OCI-LY7 (cell line): ENCODE results near the gene SNAPC2.

Experiments
- CTCF ChIP-seq: fragments of 200-600 bp; sonication (generic); conservative IDR thresholded peaks from 2 replicates; pipeline ENCODE4 v1.5.1; 2014; ENCODE audit warnings: mild to moderate bottlenecking, antibody characterized with exemption, low read length, moderate library complexity, mixed read lengths
- EZH2phosphoT487 ChIP-seq: fragments of 200-600 bp; sonication (generic); IDR thresholded peaks from 2 replicates; pipeline ENCODE4 v1.6.1; 2018; ENCODE audit warnings: low read depth, borderline replicate concordance, mild to moderate bottlenecking, mixed run types, antibody characterized with exemption, low read length, moderate library complexity, mixed read lengths

GRCh38 chr19:7871437-7872305 lies 48.5 kb upstream of the SNAPC2 start:
- TF ChIP-seq CTCF = no peak
- TF ChIP-seq EZH2phosphoT487 = no peak
